ENCODE results near the gene RXRA.
A peak's percentile ranks its signal among the peaks of the same experiment; 100 is the strongest.

GRCh38 chr9:134328841-134329575 is 2.8 kb downstream of the RXRA start:
- peak in 2 of 5 experiments; percentile 6 to 28 for TF ChIP-seq CTCF (IDR thresholded peaks at IDR 0.05)
- TF ChIP-seq POLR2A (IDR thresholded peaks at IDR 0.05) = peak in 1 of 2 donors; percentile 54

Measured in tibial nerve (tissue), 3 donors.